ENCODE data around the gene PMAIP1.

PMAIP1 gene

GRCh38 chr18:59908799-59909198 is 9.0 kb downstream of the PMAIP1 start:
- intact Hi-C loops (cut with DNase I) = no loop called here
- DNase-seq = no peak

GRCh38 chr18:59909289-59910036 is 9.7 kb downstream of the PMAIP1 start:
- DNase-seq = no peak
- intact Hi-C loops (cut with DNase I) = no loop called here

GRCh38 chr18:59910967-59911366 is 11.2 kb downstream of the PMAIP1 start:
- intact Hi-C loops (cut with DNase I) = no loop called here
- no peak for DNase-seq

- intact Hi-C loops (cut with DNase I) = no loop called here
- DNase-seq = no peak
These were observed 11.8 kb downstream of the PMAIP1 start for GRCh38 chr18:59911600-59911999.

- DNase-seq = no peak
- intact Hi-C loops (cut with DNase I) = no loop called here
These were observed 12.3 kb downstream of the PMAIP1 start for GRCh38 chr18:59912007-59912550.

- intact Hi-C loops (cut with DNase I) = no loop called here
- DNase-seq = no peak
These were observed 15.8 kb downstream of the PMAIP1 start for GRCh38 chr18:59915606-59916005.

GRCh38 chr18:59916746-59917145 is 16.9 kb downstream of the PMAIP1 start:
- no peak for DNase-seq
- intact Hi-C loops (cut with DNase I) = no loop called here

GRCh38 chr18:59917422-59917821 is 17.6 kb downstream of the PMAIP1 start:
- DNase-seq = no peak
- intact Hi-C loops (cut with DNase I) = no loop called here

GRCh38 chr18:59918320-59918755 is 18.5 kb downstream of the PMAIP1 start:
- peak in 1 of 42 donors; percentile 11 for DNase-seq
- intact Hi-C loops (cut with DNase I) = no loop called here

GRCh38 chr18:59918997-59919396 is 19.2 kb downstream of the PMAIP1 start:
- intact Hi-C loops (cut with DNase I) = no loop called here
- no peak for DNase-seq

- intact Hi-C loops (cut with DNase I) = no loop called here
- DNase-seq = no peak
These were observed 21.6 kb downstream of the PMAIP1 start for GRCh38 chr18:59921384-59921891.

- intact Hi-C loops (cut with DNase I) = no loop called here
- DNase-seq = no peak
These were observed 23.9 kb downstream of the PMAIP1 start for GRCh38 chr18:59923539-59924196.

GRCh38 chr18:59926131-59926530 is 26.3 kb downstream of the PMAIP1 start:
- intact Hi-C loops (cut with DNase I) = no loop called here
- DNase-seq = peak in 1 of 42 donors; percentile 4

- DNase-seq = peak in 1 of 42 donors; percentile 25
- intact Hi-C loops (cut with DNase I) = no loop called here
These were observed 27.5 kb downstream of the PMAIP1 start for GRCh38 chr18:59927246-59927825.

GRCh38 chr18:59928201-59928600 is 28.4 kb downstream of the PMAIP1 start:
- intact Hi-C loops (cut with DNase I) = no loop called here
- peak in 1 of 42 donors; percentile 18 for DNase-seq

- intact Hi-C loops (cut with DNase I) = no loop called here
- no peak for DNase-seq
These were observed 30.0 kb downstream of the PMAIP1 start for GRCh38 chr18:59929621-59930295.

GRCh38 chr18:59932401-59932800 is 32.6 kb downstream of the PMAIP1 start:
- peak in 1 of 42 donors; percentile 6 for DNase-seq
- intact Hi-C loops (cut with DNase I) = no loop called here

GRCh38 chr18:59938676-59939075 is 38.9 kb downstream of the PMAIP1 start:
- intact Hi-C loops (cut with DNase I) = no loop called here
- DNase-seq = peak in 1 of 42 donors; percentile 17

GRCh38 chr18:59939127-59939526 is 39.3 kb downstream of the PMAIP1 start:
- DNase-seq = no peak
- intact Hi-C loops (cut with DNase I) = no loop called here

Measured in head of caudate nucleus (tissue), 42 donors.